ENCODE data around the gene STAG1. TPM values are rescaled to one million over a fixed set of nuclear protein-coding genes. Genes with fewer than 3 reads are reported as not detected.

STAG1 gene
- total RNA-seq, 4 donors from 2014 or later, result 39.3 to 53.3 (median 51.3) TPM

GRCh38 chr3:136396916-136397315 is 355.3 kb downstream of the STAG1 start:
- Histone ChIP-seq H3K4me1 (no peaks in the 10 kb centered on the region), H3K27ac (no peak overlapping the region), H3K9me3 (no peaks in the 10 kb centered on the region), H3K27me3 (no peaks in the 10 kb centered on the region), H3K4me3 (no peak overlapping the region), H3K36me3 (peaks cover 0 to 34% of the 10 kb centered on the region in 2 donors)
- TF ChIP-seq POLR2A (IDR thresholded peaks at IDR 0.05) (no peak), CTCF (IDR thresholded peaks at IDR 0.05) (no peak), EP300 (IDR thresholded peaks at IDR 0.05) (no peak), POLR2AphosphoS5 (IDR thresholded peaks at IDR 0.05) (no peak)
- no peak for ATAC-seq

GRCh38 chr3:136390574-136390973 is 361.6 kb downstream of the STAG1 start:
- WGBS, 2 donors (ENCODE audit: low coverage in 1 of 2), result 74 to 76% methylated on average over 3 of the region's 3 CpGs
- no peaks in the 10 kb centered on the region for H3K36me3 ChIP-seq
- no peaks in the 10 kb centered on the region for H3K27me3 ChIP-seq
- no peak for TF ChIP-seq EP300 (IDR thresholded peaks at IDR 0.05)
- no peak for TF ChIP-seq POLR2A (IDR thresholded peaks at IDR 0.05)
- TF ChIP-seq POLR2AphosphoS5 (IDR thresholded peaks at IDR 0.05), result no peak
- TF ChIP-seq CTCF (IDR thresholded peaks at IDR 0.05), result no peak
- H3K27ac ChIP-seq, result no peak overlapping the region
- H3K4me3 ChIP-seq, result no peak overlapping the region
- H3K4me1 ChIP-seq, result peaks cover 0 to 11% (median 0%) of the 10 kb centered on the region in 3 donors
- no peaks in the 10 kb centered on the region for H3K9me3 ChIP-seq
- ATAC-seq, result no peak

- 27 to 40% methylated on average over 1 of the region's 1 CpG for WGBS, 2 donors (ENCODE audit: low coverage in 1 of 2)
- Histone ChIP-seq H3K27me3 (no peaks in the 10 kb centered on the region), H3K9me3 (no peaks in the 10 kb centered on the region), H3K36me3 (no peaks in the 10 kb centered on the region), H3K4me3 (no peak overlapping the region), H3K27ac (no peak overlapping the region), H3K4me1 (peaks cover 0 to 11% (median 0%) of the 10 kb centered on the region in 3 donors)
- TF ChIP-seq EP300 (IDR thresholded peaks at IDR 0.05) (no peak), POLR2AphosphoS5 (IDR thresholded peaks at IDR 0.05) (no peak), CTCF (IDR thresholded peaks at IDR 0.05) (no peak), POLR2A (IDR thresholded peaks at IDR 0.05) (no peak)
- no peak for ATAC-seq
Measured at GRCh38 chr3:136387031-136387430, 365.1 kb downstream of the STAG1 start.

- 92 to 100% methylated on average over 2 of the region's 2 CpGs for WGBS, 2 donors (ENCODE audit: low coverage in 1 of 2)
- no peak for ATAC-seq
- Histone ChIP-seq H3K4me3 (no peak overlapping the region), H3K36me3 (peaks cover 0 to 5% of the 10 kb centered on the region in 2 donors), H3K27me3 (no peaks in the 10 kb centered on the region), H3K9me3 (no peaks in the 10 kb centered on the region), H3K4me1 (peaks cover 0 to 11% (median 0%) of the 10 kb centered on the region in 3 donors), H3K27ac (no peak overlapping the region)
- TF ChIP-seq CTCF (IDR thresholded peaks at IDR 0.05), result no peak
- TF ChIP-seq POLR2A (IDR thresholded peaks at IDR 0.05), result no peak
- no peak for TF ChIP-seq POLR2AphosphoS5 (IDR thresholded peaks at IDR 0.05)
- TF ChIP-seq EP300 (IDR thresholded peaks at IDR 0.05), result no peak
Measured at GRCh38 chr3:136385457-136385856, 366.7 kb downstream of the STAG1 start.

GRCh38 chr3:136381051-136381450 is 371.1 kb downstream of the STAG1 start:
- Histone ChIP-seq H3K4me3 (no peak overlapping the region), H3K4me1 (no peaks in the 10 kb centered on the region), H3K27ac (no peak overlapping the region), H3K27me3 (no peaks in the 10 kb centered on the region), H3K36me3 (peaks cover 0 to 22% of the 10 kb centered on the region in 2 donors), H3K9me3 (no peaks in the 10 kb centered on the region)
- TF ChIP-seq CTCF (IDR thresholded peaks at IDR 0.05), result no peak
- no peak for TF ChIP-seq EP300 (IDR thresholded peaks at IDR 0.05)
- no peak for TF ChIP-seq POLR2AphosphoS5 (IDR thresholded peaks at IDR 0.05)
- TF ChIP-seq POLR2A (IDR thresholded peaks at IDR 0.05), result no peak
- no peak for ATAC-seq
- 90 to 100% methylated on average over 1 to 2 of the region's 2 CpGs for WGBS, 2 donors (ENCODE audit: low coverage in 1 of 2)
